ENCODE measurements around the gene SH3PXD2A.
A peak's percentile ranks its signal among the peaks of the same experiment; 100 is the strongest.

The SH3PXD2A gene

DNA sequence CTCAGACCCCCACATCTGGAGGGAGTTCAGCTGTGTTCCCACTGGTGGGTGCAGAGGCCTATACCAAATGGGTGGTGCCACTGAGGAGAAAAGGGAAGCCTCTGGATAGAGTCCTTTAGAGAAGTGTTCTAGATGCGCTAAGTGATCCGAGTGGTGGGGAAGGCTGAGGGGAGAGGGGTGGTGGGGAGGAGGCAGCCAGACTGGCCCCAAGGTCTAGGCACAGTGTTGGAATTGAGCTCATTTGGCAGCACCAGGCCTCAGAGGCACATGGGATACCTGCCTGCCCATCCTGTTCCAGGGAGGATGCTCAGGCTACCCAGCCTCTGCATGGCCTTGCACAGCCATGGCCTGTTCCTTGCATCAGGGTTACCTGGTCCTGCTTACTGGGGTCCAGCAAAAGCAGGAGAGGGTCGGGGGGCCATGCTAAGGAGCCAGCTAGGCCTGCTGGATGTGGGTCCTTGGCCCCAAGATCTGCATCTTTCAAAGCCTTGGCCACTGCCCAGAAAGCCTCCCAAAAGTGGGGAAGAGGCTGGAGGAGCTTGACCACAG lies 262.3 kb downstream of the SH3PXD2A start:
- DNase-seq (ENCODE audit: insufficient read length, low spot score) (no peak), FAIRE-seq (no peak)
- no peak for TF ChIP-seq POU2F2 (IDR thresholded peaks at IDR 0.05; ENCODE audit: low read depth, low read length)
- TF ChIP-seq POLR2A (IDR thresholded peaks at IDR 0.05; ENCODE audit: low read depth, low read length), result no peak
- no peak for TF ChIP-seq TAF1 (IDR thresholded peaks at IDR 0.05; ENCODE audit: low read depth, low read length)

DNA sequence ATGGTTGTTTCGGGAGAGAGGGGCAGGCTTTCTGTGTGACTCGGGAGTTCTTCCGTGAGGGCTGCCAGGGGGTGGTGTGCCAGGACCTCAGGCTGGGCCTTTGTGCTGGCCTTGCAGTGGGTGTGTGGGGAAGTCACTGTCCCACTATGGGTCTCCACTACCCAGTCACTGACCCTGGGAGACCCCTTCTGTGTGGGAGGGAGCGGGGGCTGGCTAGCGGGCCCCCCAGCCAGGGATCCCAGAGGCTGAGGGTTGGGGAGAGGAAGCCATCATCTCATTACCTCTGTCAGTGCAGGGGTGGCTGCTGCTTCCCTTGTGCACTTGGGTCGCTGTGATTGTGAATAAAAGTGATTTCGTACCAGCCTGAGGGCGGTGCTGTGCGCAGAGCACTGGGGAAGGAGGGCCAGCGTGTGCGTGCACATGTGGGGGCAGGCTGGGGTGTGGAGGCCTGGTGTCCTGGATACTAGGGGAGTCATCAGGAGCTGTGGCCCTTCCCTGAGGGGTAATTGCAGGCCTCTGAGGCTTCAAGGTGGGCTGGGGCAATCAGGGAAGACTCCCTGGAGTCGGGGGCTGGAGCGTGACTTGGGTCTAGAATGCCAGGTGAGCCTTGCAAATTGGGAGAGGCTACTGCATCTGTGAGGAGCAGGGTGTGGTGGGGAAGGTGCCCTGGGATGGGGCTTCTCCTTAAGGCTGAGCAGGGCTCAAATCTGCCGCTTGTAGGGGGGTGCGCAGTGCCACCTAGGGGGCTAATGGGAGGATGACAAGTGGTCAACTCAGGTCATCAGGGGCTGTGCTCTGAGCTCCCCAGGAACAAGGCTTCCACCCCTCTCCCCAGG lies 263.0 kb downstream of the SH3PXD2A start:
- TF ChIP-seq TAF1 (IDR thresholded peaks at IDR 0.05; ENCODE audit: low read depth, low read length), result no peak
- no peak for TF ChIP-seq SPI1 (IDR thresholded peaks at IDR 0.05; ENCODE audit: low read depth, low read length)
- no peak for TF ChIP-seq POLR2A (IDR thresholded peaks at IDR 0.05; ENCODE audit: low read depth, low read length)
- TF ChIP-seq POLR2AphosphoS5 (IDR thresholded peaks at IDR 0.05; ENCODE audit: low read depth, low read length), result no peak
- TF ChIP-seq POU2F2 (IDR thresholded peaks at IDR 0.05; ENCODE audit: low read depth, low read length), result no peak
- FAIRE-seq (peak; percentile 91), DNase-seq (ENCODE audit: insufficient read length, low spot score) (peak; percentile 83)

DNA sequence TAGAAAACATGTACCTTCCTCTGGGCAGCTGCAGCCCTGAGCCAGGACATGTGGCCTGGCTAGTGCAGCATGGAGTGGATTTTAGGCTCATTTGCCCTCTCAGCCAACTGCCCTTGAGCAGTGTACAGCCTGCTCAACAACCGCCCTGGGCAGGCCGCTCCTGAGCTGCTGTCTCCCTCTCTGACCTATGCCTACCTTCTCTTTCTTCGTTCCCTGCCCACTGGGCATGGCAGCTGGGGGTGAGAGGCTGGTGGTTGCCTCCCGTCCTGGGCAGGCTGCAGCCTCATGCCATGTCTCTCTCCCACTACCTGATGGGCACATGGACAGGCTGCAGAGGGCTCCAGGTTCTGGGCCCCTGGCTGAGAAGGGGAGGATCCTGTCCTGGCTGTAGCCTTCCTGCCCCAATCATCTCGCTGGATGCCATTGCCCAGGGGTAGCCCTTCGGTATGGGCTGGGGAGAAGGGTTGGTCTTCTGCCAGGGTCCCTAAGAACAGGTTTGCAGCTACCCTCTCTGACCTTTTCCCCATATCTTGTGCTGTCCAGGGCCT lies 264.6 kb downstream of the SH3PXD2A start:
- TF ChIP-seq TAF1 (IDR thresholded peaks at IDR 0.05; ENCODE audit: low read depth, low read length) (no peak), PAX5 (IDR thresholded peaks at IDR 0.05; ENCODE audit: insufficient read depth, low read length, severe bottlenecking) (no peak)
- FAIRE-seq, result no peak
- no peak for DNase-seq (ENCODE audit: insufficient read length, low spot score)

DNA sequence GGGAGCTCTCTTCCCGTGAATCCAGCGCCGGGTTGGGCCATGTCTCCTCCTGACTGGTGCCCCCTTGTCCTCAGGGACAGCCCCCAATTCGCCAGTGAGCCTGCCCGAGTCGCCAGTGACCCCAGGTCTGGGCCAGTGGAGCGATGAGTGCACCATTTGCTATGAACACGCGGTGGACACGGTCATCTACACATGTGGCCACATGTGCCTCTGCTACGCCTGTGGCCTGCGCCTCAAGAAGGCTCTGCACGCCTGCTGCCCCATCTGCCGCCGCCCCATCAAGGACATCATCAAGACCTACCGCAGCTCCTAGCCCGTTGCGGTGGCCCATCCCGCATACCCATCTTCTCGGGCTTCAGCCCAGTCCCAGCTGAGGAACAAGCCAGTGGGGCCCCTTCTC lies 265.3 kb downstream of the SH3PXD2A start:
- DNase-seq (ENCODE audit: insufficient read length, low spot score) (no peak), FAIRE-seq (no peak)
- TF ChIP-seq PAX5 (IDR thresholded peaks at IDR 0.05; ENCODE audit: insufficient read depth, low read length, severe bottlenecking) (no peak), POU2F2 (IDR thresholded peaks at IDR 0.05; ENCODE audit: low read depth, low read length) (no peak), SPI1 (IDR thresholded peaks at IDR 0.05; ENCODE audit: low read depth, low read length) (no peak), TAF1 (IDR thresholded peaks at IDR 0.05; ENCODE audit: low read depth, low read length) (no peak), POLR2AphosphoS5 (IDR thresholded peaks at IDR 0.05; ENCODE audit: low read depth, low read length) (no peak), POLR2A (IDR thresholded peaks at IDR 0.05; ENCODE audit: low read depth, low read length) (no peak)

DNA sequence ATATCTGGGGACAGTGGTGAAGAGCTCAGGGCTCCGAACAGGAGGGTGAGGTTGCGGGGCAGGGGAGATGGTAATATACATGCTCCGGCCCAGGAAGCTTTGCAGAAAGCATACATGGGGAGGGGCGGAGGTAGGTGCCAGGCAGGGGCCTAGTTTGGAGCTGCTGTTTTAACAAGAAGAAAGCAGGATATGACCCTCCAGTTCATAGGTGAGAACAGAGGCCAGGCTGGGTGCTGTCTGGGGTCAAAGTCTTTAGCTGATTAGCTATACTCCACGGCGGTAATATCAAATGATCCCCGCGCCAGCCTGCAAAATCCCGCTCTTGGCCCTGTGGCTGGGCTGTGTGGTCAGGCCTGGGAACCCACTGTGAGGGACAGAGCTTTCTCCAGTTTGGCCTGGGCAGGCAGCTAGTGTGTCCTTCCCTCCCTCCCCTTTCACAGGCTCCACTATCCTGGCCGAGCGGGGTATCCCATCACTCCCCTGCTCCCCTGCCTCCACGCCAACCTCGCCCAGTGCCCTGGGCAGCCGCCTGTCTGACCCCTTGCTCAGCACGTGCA lies 266.2 kb downstream of the SH3PXD2A start:
- TF ChIP-seq TAF1 (IDR thresholded peaks at IDR 0.05; ENCODE audit: low read depth, low read length) (no peak), POLR2AphosphoS5 (IDR thresholded peaks at IDR 0.05; ENCODE audit: low read depth, low read length) (no peak), PAX5 (IDR thresholded peaks at IDR 0.05; ENCODE audit: insufficient read depth, low read length, severe bottlenecking) (no peak), SPI1 (IDR thresholded peaks at IDR 0.05; ENCODE audit: low read depth, low read length) (no peak), POLR2A (IDR thresholded peaks at IDR 0.05; ENCODE audit: low read depth, low read length) (no peak), POU2F2 (IDR thresholded peaks at IDR 0.05; ENCODE audit: low read depth, low read length) (no peak)
- no peak for FAIRE-seq
- DNase-seq (ENCODE audit: insufficient read length, low spot score), result no peak

DNA sequence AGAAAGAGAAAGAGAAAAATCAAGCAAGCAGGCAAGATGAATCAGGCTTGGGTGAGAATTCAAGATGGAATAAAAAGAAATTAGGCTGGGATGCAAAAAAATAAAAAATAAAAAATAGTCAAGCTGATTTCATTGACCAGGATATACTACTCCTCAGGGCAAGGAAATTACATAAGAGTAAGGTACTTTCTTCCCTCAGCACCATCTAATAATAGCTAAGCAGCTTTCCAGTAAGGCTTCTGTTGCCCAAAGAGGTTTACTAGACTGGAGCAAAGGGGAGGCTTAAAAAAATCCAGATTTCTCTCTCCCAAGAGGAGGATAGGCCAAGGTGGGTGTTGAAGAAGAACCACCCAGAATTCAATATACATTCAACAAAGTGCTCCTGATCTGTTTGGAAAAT lies 268.3 kb downstream of the SH3PXD2A start:
- DNase-seq (ENCODE audit: insufficient read length, low spot score) (no peak), FAIRE-seq (no peak)
- TF ChIP-seq SPI1 (IDR thresholded peaks at IDR 0.05; ENCODE audit: low read depth, low read length), result no peak
- no peak for TF ChIP-seq PAX5 (IDR thresholded peaks at IDR 0.05; ENCODE audit: insufficient read depth, low read length, severe bottlenecking)
- no peak for TF ChIP-seq TAF1 (IDR thresholded peaks at IDR 0.05; ENCODE audit: low read depth, low read length)
- no peak for TF ChIP-seq POU2F2 (IDR thresholded peaks at IDR 0.05; ENCODE audit: low read depth, low read length)
- TF ChIP-seq POLR2A (IDR thresholded peaks at IDR 0.05; ENCODE audit: low read depth, low read length), result no peak
- no peak for TF ChIP-seq POLR2AphosphoS5 (IDR thresholded peaks at IDR 0.05; ENCODE audit: low read depth, low read length)

DNA sequence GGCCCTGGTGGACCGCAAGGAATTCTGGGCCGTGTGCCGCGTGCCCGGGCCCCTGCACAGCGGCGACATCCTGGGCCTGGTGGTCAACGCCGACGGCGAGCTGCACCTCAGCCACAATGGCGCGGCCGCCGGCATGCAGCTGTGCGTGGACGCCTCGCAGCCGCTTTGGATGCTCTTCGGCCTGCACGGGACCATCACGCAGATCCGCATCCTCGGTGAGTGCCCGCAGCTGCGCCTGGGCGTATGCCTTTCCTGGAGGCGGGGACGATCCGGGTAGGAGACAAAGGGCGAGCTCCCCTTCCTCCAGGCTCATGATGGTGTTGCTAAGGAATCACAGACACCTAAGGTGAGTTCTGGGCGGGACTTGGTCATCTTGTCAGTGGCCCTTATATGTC lies 270.4 kb downstream of the SH3PXD2A start:
- DNase-seq (ENCODE audit: insufficient read length, low spot score) (no peak), FAIRE-seq (no peak)
- TF ChIP-seq POLR2A (IDR thresholded peaks at IDR 0.05; ENCODE audit: low read depth, low read length), result no peak
- TF ChIP-seq PAX5 (IDR thresholded peaks at IDR 0.05; ENCODE audit: insufficient read depth, low read length, severe bottlenecking), result no peak
- no peak for TF ChIP-seq TAF1 (IDR thresholded peaks at IDR 0.05; ENCODE audit: low read depth, low read length)
- no peak for TF ChIP-seq SPI1 (IDR thresholded peaks at IDR 0.05; ENCODE audit: low read depth, low read length)
- no peak for TF ChIP-seq POU2F2 (IDR thresholded peaks at IDR 0.05; ENCODE audit: low read depth, low read length)
- no peak for TF ChIP-seq POLR2AphosphoS5 (IDR thresholded peaks at IDR 0.05; ENCODE audit: low read depth, low read length)

DNA sequence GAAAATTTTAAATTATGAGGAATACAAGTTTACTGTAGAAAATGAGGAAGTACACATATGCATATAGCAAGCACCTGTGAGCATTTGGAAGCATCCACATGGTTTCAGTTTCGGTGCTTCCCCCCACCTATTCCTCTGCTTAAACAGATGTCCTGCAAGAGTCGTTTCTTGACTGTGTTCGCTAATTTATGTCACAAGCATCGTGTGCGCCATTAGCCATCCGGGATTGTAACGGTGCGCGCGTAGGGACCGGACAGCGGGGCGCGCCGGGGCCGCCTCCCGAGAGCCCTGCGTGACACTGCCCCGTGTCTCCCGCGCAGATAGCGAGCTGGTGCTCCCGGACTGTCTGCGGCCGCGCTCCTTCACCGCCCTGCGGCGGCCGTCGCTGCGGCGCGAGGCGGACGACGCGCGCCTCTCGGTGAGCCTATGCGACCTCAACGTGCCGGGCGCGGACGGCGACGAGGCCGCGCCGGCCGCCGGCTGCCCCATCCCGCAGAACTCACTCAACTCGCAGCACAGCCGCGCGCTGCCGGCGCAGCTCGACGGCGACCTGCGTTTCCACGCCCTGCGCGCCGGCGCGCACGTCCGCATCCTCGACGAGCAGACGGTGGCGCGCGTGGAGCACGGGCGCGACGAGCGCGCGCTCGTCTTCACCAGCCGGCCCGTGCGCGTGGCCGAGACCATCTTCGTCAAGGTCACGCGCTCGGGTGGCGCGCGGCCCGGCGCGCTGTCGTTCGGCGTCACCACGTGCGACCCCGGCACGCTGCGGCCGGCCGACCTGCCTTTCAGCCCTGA lies 271.0 kb downstream of the SH3PXD2A start:
- FAIRE-seq, result peak; percentile 98
- TF ChIP-seq POLR2AphosphoS5 (IDR thresholded peaks at IDR 0.05; ENCODE audit: low read depth, low read length), result peak; percentile 65
- TF ChIP-seq SPI1 (IDR thresholded peaks at IDR 0.05; ENCODE audit: low read depth, low read length), result peak; percentile 54; the same call in 1 of the 2 replicates
- TF ChIP-seq POLR2A (IDR thresholded peaks at IDR 0.05; ENCODE audit: low read depth, low read length), result peak; percentile 53; the same call in 1 of the 2 replicates
- TF ChIP-seq POU2F2 (IDR thresholded peaks at IDR 0.05; ENCODE audit: low read depth, low read length), result no peak; the same call in 1 of the 2 replicates
- DNase-seq (ENCODE audit: insufficient read length, low spot score), result peak; percentile 84

DNA sequence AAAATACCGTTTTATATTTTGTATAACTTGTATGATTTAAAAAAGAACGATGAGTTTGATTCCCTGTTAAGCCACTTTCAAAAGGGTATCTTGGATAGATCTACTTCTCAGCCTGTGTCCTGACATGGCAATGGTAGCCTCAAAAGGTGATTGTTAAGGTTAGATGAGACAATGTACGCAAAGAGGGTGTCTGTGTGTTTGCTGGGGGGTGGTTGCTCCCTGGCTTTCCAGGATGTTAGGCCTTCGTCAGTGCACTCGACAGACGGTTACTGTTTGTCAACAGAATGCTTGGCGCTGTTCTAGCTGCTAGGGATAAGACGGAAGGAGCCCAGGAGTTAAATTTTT lies 271.5 kb downstream of the SH3PXD2A start:
- DNase-seq (ENCODE audit: insufficient read length, low spot score) (no peak), FAIRE-seq (peak; percentile 23)
- TF ChIP-seq SPI1 (IDR thresholded peaks at IDR 0.05; ENCODE audit: low read depth, low read length), result no peak
- no peak for TF ChIP-seq POU2F2 (IDR thresholded peaks at IDR 0.05; ENCODE audit: low read depth, low read length)
- TF ChIP-seq TAF1 (IDR thresholded peaks at IDR 0.05; ENCODE audit: low read depth, low read length), result no peak
- no peak for TF ChIP-seq PAX5 (IDR thresholded peaks at IDR 0.05; ENCODE audit: insufficient read depth, low read length, severe bottlenecking)

Data from GM12891 (cell line).